Mucosa of stomach (tissue), 1 donor: Measurements from ENCODE around the gene B3GALT2.
"Not testable (repeated sequence)": the region's sequence is repeated elsewhere in the genome, so short reads cannot be mapped to it uniquely, and the experiment has no call there.

Source experiments
- H3K27me3 ChIP-seq: one replicate; pipeline ENCODE4 v1.7.0; 2013; ENCODE audit warnings: mild to moderate bottlenecking, low read length; ENCODE audit not compliant: control insufficient read depth, insufficient read depth
- H3K36me3 ChIP-seq: one replicate; pipeline ENCODE4 v1.7.0; 2013; ENCODE audit warnings: low read length; ENCODE audit not compliant: control insufficient read depth, insufficient read depth
- H3K4me1 ChIP-seq: one replicate; pipeline ENCODE4 v1.7.0; 2013; ENCODE audit warnings: mild to moderate bottlenecking, low read length; ENCODE audit not compliant: control insufficient read depth, insufficient read depth
- H3K4me3 ChIP-seq: one replicate; pipeline ENCODE4 v1.7.0; 2013; ENCODE audit warnings: low read length
- H3K9ac ChIP-seq: one replicate; pipeline ENCODE4 v1.7.0; 2013; ENCODE audit warnings: mild to moderate bottlenecking, low read length, moderate library complexity
- H3K9me3 ChIP-seq: one replicate; pipeline ENCODE4 v1.7.0; 2013; ENCODE audit warnings: mild to moderate bottlenecking, low read length, moderate library complexity; ENCODE audit not compliant: control insufficient read depth
- donor health status: Pancreatic carcinoma.

B3GALT2 gene, protein sequence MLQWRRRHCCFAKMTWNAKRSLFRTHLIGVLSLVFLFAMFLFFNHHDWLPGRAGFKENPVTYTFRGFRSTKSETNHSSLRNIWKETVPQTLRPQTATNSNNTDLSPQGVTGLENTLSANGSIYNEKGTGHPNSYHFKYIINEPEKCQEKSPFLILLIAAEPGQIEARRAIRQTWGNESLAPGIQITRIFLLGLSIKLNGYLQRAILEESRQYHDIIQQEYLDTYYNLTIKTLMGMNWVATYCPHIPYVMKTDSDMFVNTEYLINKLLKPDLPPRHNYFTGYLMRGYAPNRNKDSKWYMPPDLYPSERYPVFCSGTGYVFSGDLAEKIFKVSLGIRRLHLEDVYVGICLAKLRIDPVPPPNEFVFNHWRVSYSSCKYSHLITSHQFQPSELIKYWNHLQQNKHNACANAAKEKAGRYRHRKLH

GRCh38 chr1:193185901-193186731 is at the start of gene B3GALT2:
Gene B3GALT2, minus strand, starts transcription at chr1:193186613. Its CDS starts 5,051 bp downstream, at chr1:193181562.
- peaks cover 9% of the 10 kb centered on the region for H3K4me1 ChIP-seq
- peak within 1 kb of the TSS; percentile 19 for H3K9ac ChIP-seq
- no peak within 1 kb of the TSS for H3K4me3 ChIP-seq

GRCh38 chr1:193234530-193234929 is 48.1 kb upstream of the B3GALT2 start:
- Histone ChIP-seq H3K27me3 (no peaks in the 10 kb centered on the region), H3K4me1 (no peaks in the 10 kb centered on the region), H3K9ac (no peak overlapping the region), H3K9me3 (no peaks in the 10 kb centered on the region), H3K36me3 (no peaks in the 10 kb centered on the region), H3K4me3 (no peak overlapping the region)

More at GRCh38 chr1:193185901-193186731, at the start of gene B3GALT2:
- H3K36me3 ChIP-seq, result no peaks in the 10 kb centered on the region
- no peaks in the 10 kb centered on the region for H3K27me3 ChIP-seq
- H3K9me3 ChIP-seq, result no peaks in the 10 kb centered on the region

- not testable (repeated sequence) for H3K9ac ChIP-seq, H3K27me3 ChIP-seq, H3K9me3 ChIP-seq, H3K4me1 ChIP-seq, H3K36me3 ChIP-seq, H3K4me3 ChIP-seq
These were observed 44.7 kb upstream of the B3GALT2 start for GRCh38 chr1:193231146-193231545.

DNA sequence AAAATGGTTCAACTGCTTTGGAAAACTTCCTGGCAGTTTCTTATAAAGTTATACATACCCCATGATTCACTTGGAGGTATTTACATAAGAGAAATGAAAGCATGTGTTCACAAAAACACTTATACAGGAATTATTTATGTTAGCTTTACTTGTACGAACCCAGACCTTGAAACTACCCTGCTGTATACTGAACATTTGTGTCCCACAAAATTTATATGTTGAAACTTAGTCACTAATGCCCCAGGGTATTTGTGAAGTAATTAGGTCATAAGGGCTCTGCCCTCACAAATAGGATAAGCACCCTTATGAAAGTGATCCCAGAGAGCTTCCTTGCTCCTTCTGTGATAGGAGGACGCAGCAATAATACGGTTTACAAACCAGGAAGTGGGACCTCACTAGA is 42.7 kb upstream of the B3GALT2 start:
- Histone ChIP-seq H3K4me3 (no peak overlapping the region), H3K36me3 (no peaks in the 10 kb centered on the region), H3K27me3 (no peaks in the 10 kb centered on the region), H3K9me3 (no peaks in the 10 kb centered on the region), H3K4me1 (no peaks in the 10 kb centered on the region), H3K9ac (no peak overlapping the region)

DNA sequence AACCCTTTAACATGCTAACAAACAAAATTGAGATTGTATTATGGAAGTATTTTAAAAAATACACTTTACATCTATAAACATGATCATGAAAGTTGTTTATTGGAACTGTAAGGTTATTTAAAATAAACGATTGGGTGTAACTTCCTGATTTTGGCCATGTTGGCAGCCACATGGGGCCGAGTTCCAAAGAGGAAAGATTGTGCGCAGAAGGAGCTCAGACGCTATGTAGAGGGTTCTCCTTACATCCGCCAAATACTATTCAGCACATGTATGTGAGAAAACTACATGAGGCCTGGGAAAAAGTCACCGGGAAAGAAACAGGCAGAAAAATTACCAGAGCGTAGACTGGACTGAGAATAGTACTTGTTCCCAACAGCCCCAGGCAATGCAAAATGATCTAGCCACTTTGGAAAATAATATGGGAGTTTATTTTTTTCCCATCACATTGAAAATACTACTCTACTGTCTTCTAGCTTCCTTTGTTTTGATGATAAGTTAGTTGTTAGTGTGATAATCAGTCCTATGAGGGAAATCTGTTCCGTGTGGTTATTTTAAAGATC is 35.7 kb upstream of the B3GALT2 start:
- H3K36me3 ChIP-seq, result no peaks in the 10 kb centered on the region
- H3K27me3 ChIP-seq, result no peaks in the 10 kb centered on the region
- H3K9ac ChIP-seq, result no peak overlapping the region
- H3K4me3 ChIP-seq, result no peak overlapping the region
- no peaks in the 10 kb centered on the region for H3K9me3 ChIP-seq
- no peaks in the 10 kb centered on the region for H3K4me1 ChIP-seq

GRCh38 chr1:193221651-193222050 is 35.2 kb upstream of the B3GALT2 start:
- Histone ChIP-seq H3K9ac (no peak overlapping the region), H3K27me3 (no peaks in the 10 kb centered on the region), H3K9me3 (no peaks in the 10 kb centered on the region), H3K4me1 (no peaks in the 10 kb centered on the region), H3K36me3 (no peaks in the 10 kb centered on the region), H3K4me3 (no peak overlapping the region)

DNA sequence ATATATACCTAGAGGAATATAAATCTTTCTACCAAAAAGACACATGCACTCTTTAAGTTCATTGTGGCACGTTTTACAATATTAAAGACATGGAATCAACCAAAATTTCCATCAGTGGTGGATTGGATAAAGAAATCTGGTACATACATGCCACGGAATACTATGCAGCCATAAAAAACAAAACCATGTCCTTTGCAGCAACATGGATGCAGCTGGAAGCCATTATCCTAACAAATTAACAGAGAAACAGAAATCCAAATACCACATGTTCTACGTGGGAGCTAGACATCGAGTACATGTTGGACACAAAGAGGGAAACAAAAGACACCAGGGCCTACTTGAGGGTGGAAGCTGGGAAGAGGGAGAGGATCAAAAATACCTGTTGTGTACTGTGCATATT is 33.0 kb upstream of the B3GALT2 start:
- Histone ChIP-seq H3K36me3 (no peaks in the 10 kb centered on the region), H3K27me3 (no peaks in the 10 kb centered on the region), H3K9me3 (no peaks in the 10 kb centered on the region), H3K9ac (no peak overlapping the region), H3K4me1 (no peaks in the 10 kb centered on the region), H3K4me3 (no peak overlapping the region)

DNA sequence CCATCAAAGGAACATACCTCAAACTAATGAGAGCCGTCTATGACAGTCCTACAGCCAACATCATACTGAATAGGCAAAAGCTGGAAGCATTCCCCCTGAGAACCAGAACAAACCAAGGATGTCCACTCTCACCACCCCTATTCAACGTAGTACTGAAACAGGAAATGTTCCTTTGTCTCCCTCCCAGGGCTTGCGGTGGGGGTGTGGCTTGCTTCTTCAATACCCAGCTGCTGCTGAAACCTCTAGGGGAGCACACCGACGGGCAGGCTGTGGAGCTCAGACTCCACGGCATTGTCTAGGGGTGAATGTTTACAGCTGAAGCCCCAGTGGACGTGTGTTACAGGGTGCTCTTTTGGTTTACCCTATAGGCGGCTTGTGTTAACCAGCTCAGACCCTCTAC is 30.5 kb upstream of the B3GALT2 start:
- H3K9ac ChIP-seq, result no peak overlapping the region
- no peaks in the 10 kb centered on the region for H3K27me3 ChIP-seq
- H3K4me3 ChIP-seq, result no peak overlapping the region
- no peaks in the 10 kb centered on the region for H3K36me3 ChIP-seq
- H3K4me1 ChIP-seq, result no peaks in the 10 kb centered on the region
- H3K9me3 ChIP-seq, result no peaks in the 10 kb centered on the region

DNA sequence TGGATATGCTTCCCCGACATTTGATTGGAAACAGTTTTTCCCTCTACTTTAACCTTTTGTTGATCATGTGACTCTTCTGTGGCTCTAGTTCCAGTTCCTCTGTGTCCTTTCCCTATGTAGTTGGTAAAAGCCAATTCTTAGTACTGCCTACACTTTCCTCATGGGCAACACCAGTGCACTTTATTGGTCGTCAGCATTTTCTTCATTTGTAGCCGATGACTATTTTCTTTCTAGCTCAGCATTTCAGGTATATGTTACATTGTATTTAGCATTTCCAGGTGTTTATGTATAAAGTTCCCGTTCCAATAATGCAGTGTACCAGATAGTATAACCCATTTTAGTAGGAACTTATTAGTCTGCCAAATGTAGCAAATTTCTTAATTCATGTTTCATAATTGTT is 27.6 kb upstream of the B3GALT2 start:
- Histone ChIP-seq H3K4me3 (no peak overlapping the region), H3K4me1 (peaks cover 6% of the 10 kb centered on the region), H3K9ac (no peak overlapping the region), H3K9me3 (no peaks in the 10 kb centered on the region), H3K36me3 (no peaks in the 10 kb centered on the region), H3K27me3 (no peaks in the 10 kb centered on the region)

DNA sequence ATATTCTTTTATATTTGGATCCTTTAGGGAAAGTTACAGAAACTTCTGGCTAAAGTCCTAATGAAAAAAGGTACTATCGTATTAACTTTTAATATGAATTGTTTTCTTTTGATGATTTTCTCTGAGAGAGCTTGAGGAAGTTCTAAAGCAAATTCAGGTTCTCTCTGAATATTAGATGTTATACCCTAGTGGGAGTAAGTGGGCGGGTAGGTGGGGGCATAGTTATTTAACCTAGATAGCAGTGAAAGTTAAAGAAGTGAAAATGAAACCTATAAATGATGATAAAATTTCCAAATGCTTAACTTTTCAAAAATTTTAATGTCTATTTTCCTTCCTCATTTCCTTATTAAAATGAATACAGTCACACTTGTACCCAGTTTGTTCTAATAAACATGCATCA is 26.2 kb upstream of the B3GALT2 start:
- Histone ChIP-seq H3K4me1 (peaks cover 6% of the 10 kb centered on the region), H3K4me3 (no peak overlapping the region), H3K36me3 (no peaks in the 10 kb centered on the region), H3K27me3 (no peaks in the 10 kb centered on the region), H3K9me3 (no peaks in the 10 kb centered on the region), H3K9ac (no peak overlapping the region)

GRCh38 chr1:193211539-193211938 is 25.1 kb upstream of the B3GALT2 start:
- Histone ChIP-seq H3K4me1 (peaks cover 6% of the 10 kb centered on the region), H3K36me3 (no peaks in the 10 kb centered on the region), H3K27me3 (no peaks in the 10 kb centered on the region), H3K4me3 (no peak overlapping the region), H3K9me3 (peaks cover 6% of the 10 kb centered on the region), H3K9ac (no peak overlapping the region)

- no peak overlapping the region for H3K4me3 ChIP-seq
- no peaks in the 10 kb centered on the region for H3K36me3 ChIP-seq
- peaks cover 6% of the 10 kb centered on the region for H3K9me3 ChIP-seq
- peaks cover 6% of the 10 kb centered on the region for H3K4me1 ChIP-seq
- H3K27me3 ChIP-seq, result no peaks in the 10 kb centered on the region
- H3K9ac ChIP-seq, result no peak overlapping the region
These were observed 24.6 kb upstream of the B3GALT2 start for GRCh38 chr1:193210996-193211395.
